HL-60 (cell line): ENCODE data around the gene GTF2A1L.

Experiments
- DNase-seq, 2 experiments: peaks; one replicate each; pipeline ENCODE4 v3.0.0-alpha.2; 2010 to 2020; ENCODE audit warnings: low read depth in 1 of 2, low spot score in 1 of 2
- H3K27ac ChIP-seq: fragments of 250-450 bp; sonication (Bioruptor Pico); replicated peaks from 2 replicates; pipeline ENCODE4 v1.5.1; 2020; ENCODE audit warnings: mild to moderate bottlenecking, moderate library complexity
- H3K27me3 ChIP-seq: fragments of 250-450 bp; sonication (Bioruptor Pico); 2 replicates; pipeline ENCODE4 v1.5.1; 2021; ENCODE audit warnings: mild to moderate bottlenecking, moderate library complexity; ENCODE audit not compliant: insufficient read depth, poor library complexity, severe bottlenecking
- H3K4me3 ChIP-seq: replicated peaks from 2 replicates; pipeline ENCODE4 v1.5.1; 2011; ENCODE audit warnings: mild to moderate bottlenecking, control low read depth, low read length; ENCODE audit not compliant: insufficient read depth
- CTCF ChIP-seq: IDR thresholded peaks from one replicate; pipeline ENCODE4 v1.5.1; 2011; ENCODE audit warnings: low read length, control low read depth, inconsistent platforms; ENCODE audit not compliant: insufficient read depth
- GABPA ChIP-seq: IDR thresholded peaks from 2 replicates; pipeline ENCODE4 v1.6.1; 2012; ENCODE audit warnings: low read depth
- POLR2AphosphoS5 ChIP-seq: IDR thresholded peaks from 2 replicates; pipeline ENCODE4 v1.6.1; 2012; ENCODE audit warnings: low read depth
- REST ChIP-seq: IDR thresholded peaks from 2 replicates; pipeline ENCODE4 v1.6.1; 2012; ENCODE audit warnings: low read depth; ENCODE audit not compliant: insufficient replicate concordance
- SPI1 ChIP-seq: IDR thresholded peaks from 2 replicates; pipeline ENCODE4 v1.6.1; 2012; ENCODE audit warnings: low read depth, mild to moderate bottlenecking, borderline replicate concordance

GTF2A1L gene

GRCh38 chr2:48695991-48696390 is 78.3 kb downstream of the GTF2A1L start:
- no peak for DNase-seq
- Histone ChIP-seq H3K4me3 (no peak overlapping the region), H3K27ac (no peak overlapping the region), H3K27me3 (peaks cover 11% of the 10 kb centered on the region)
- no peak for TF ChIP-seq SPI1
- no peak for TF ChIP-seq POLR2AphosphoS5
- no peak for TF ChIP-seq REST
- TF ChIP-seq GABPA = no peak
- no peak for TF ChIP-seq CTCF

- TF ChIP-seq SPI1 = no peak
- TF ChIP-seq REST = no peak
- TF ChIP-seq CTCF = no peak
- TF ChIP-seq GABPA = no peak
- no peak for TF ChIP-seq POLR2AphosphoS5
- no peak for DNase-seq
- no peak overlapping the region for H3K27ac ChIP-seq
- no peak overlapping the region for H3K4me3 ChIP-seq
- H3K27me3 ChIP-seq = peaks cover 9% of the 10 kb centered on the region
These were observed 79.2 kb downstream of the GTF2A1L start for GRCh38 chr2:48696881-48697280.

GRCh38 chr2:48699348-48699930 is 81.8 kb downstream of the GTF2A1L start:
- TF ChIP-seq SPI1 (no peak), REST (no peak), POLR2AphosphoS5 (no peak), GABPA (no peak), CTCF (no peak)
- no peak overlapping the region for H3K27ac ChIP-seq
- no peak overlapping the region for H3K4me3 ChIP-seq
- DNase-seq = no peak
- H3K27me3 ChIP-seq = peaks cover 5% of the 10 kb centered on the region
